Trophoblast cell (in vitro differentiated cells and primary cell): ENCODE measurements around the gene PDE6B.

Source experiments
- DNase-seq, 2 donors: peaks; one replicate each; pipeline ENCODE4 v3.0.0-alpha.2; 2016
- H2AFZ ChIP-seq: 2 replicates; pipeline ENCODE4 v1.6.1; 2013; ENCODE audit warnings: low read length, moderate library complexity, mild to moderate bottlenecking; ENCODE audit not compliant: insufficient read depth, poor library complexity
- H2AK5ac ChIP-seq: 2 replicates; pipeline ENCODE4 v1.6.1; 2013; ENCODE audit warnings: mild to moderate bottlenecking, low read length
- H2BK120ac ChIP-seq: 2 replicates; pipeline ENCODE4 v1.6.1; 2013; ENCODE audit warnings: low read length, mild to moderate bottlenecking, moderate library complexity; ENCODE audit not compliant: insufficient read depth, poor library complexity
- H2BK12ac ChIP-seq: 2 replicates; pipeline ENCODE4 v1.6.1; 2013; ENCODE audit warnings: mild to moderate bottlenecking, low read length, moderate library complexity
- H2BK5ac ChIP-seq: 2 replicates; pipeline ENCODE4 v1.6.1; 2013; ENCODE audit warnings: low read length, low read depth, moderate library complexity, mild to moderate bottlenecking; ENCODE audit not compliant: poor library complexity
- H3K14ac ChIP-seq: 2 replicates; pipeline ENCODE4 v1.6.1; 2013; ENCODE audit warnings: mild to moderate bottlenecking, low read length
- H3K18ac ChIP-seq: 2 replicates; pipeline ENCODE4 v1.6.1; 2013; ENCODE audit warnings: mild to moderate bottlenecking, low read length
- H3K23ac ChIP-seq: 2 replicates; pipeline ENCODE4 v1.6.1; 2013; ENCODE audit warnings: low read length
- H3K27ac ChIP-seq: 2 replicates; pipeline ENCODE4 v1.5.1; 2013; ENCODE audit warnings: low read depth, mild to moderate bottlenecking, inconsistent platforms, low read length, moderate library complexity
- H3K27me3 ChIP-seq: 2 replicates; pipeline ENCODE4 v1.6.1; 2013; ENCODE audit warnings: inconsistent platforms, mild to moderate bottlenecking, low read length, moderate library complexity; ENCODE audit not compliant: insufficient read depth
- H3K36me3 ChIP-seq, 2 experiments: 1 replicate in 1 of 2; 2 replicates in 1 of 2; pipeline ENCODE4 v1.6.1; 2013; ENCODE audit warnings: low read length in 2 of 2, mild to moderate bottlenecking in 2 of 2, moderate library complexity in 1 of 2; ENCODE audit not compliant: insufficient read depth in 2 of 2, control insufficient read depth in 1 of 2
- H3K4ac ChIP-seq: 2 replicates; pipeline ENCODE4 v1.6.1; 2013; ENCODE audit warnings: low read depth, mild to moderate bottlenecking, low read length, moderate library complexity
- H3K4me1 ChIP-seq, 2 experiments: 1 replicate in 1 of 2; 2 replicates in 1 of 2; pipeline ENCODE4 v1.6.1; 2013; ENCODE audit warnings: low read length in 2 of 2, mild to moderate bottlenecking in 2 of 2, moderate library complexity in 1 of 2; ENCODE audit not compliant: insufficient read depth in 2 of 2, control insufficient read depth in 1 of 2
- H3K4me2 ChIP-seq: 2 replicates; pipeline ENCODE4 v1.6.1; 2013; ENCODE audit warnings: inconsistent platforms, mild to moderate bottlenecking, low read length, moderate library complexity
- H3K4me3 ChIP-seq: 2 replicates; pipeline ENCODE4 v1.5.1; 2013; ENCODE audit warnings: mild to moderate bottlenecking, low read depth, low read length, inconsistent platforms
- H3K79me1 ChIP-seq: one replicate; pipeline ENCODE4 v1.6.1; 2013; ENCODE audit warnings: low read length
- H3K79me2 ChIP-seq: 2 replicates; pipeline ENCODE4 v1.6.1; 2013; ENCODE audit warnings: low read length, mild to moderate bottlenecking; ENCODE audit not compliant: control insufficient read depth, insufficient read depth, poor library complexity
- H3K9ac ChIP-seq: 2 replicates; pipeline ENCODE4 v1.6.1; 2013; ENCODE audit warnings: mild to moderate bottlenecking, low read length
- H3K9me3 ChIP-seq: 2 replicates; pipeline ENCODE4 v1.6.1; 2013; ENCODE audit warnings: low read depth, mild to moderate bottlenecking, control low read depth, inconsistent platforms, low read length; ENCODE audit not compliant: insufficient read depth
- H4K12ac ChIP-seq: 2 replicates; pipeline ENCODE4 v1.6.1; 2013; ENCODE audit warnings: low read depth, mild to moderate bottlenecking, low read length, moderate library complexity
- H4K8ac ChIP-seq: 2 replicates; pipeline ENCODE4 v1.6.1; 2013; ENCODE audit warnings: low read depth, mild to moderate bottlenecking, low read length, moderate library complexity
- H4K91ac ChIP-seq: one replicate; pipeline ENCODE4 v1.6.1; 2013; ENCODE audit warnings: low read depth, mild to moderate bottlenecking, low read length, moderate library complexity
- WGBS: extraction: QIAGEN DNeasy Blood & Tissue Kit; methylation state at CpG from one replicate; pipeline ENCODE4 v1.1.7; 2013; ENCODE audit warnings: missing lambda C conversion rate; ENCODE audit not compliant: insufficient read length, insufficient coverage; ENCODE audit errors: extremely low coverage; 5-methylcytosine and 5-hydroxymethylcytosine counted together

The PDE6B gene

DNA sequence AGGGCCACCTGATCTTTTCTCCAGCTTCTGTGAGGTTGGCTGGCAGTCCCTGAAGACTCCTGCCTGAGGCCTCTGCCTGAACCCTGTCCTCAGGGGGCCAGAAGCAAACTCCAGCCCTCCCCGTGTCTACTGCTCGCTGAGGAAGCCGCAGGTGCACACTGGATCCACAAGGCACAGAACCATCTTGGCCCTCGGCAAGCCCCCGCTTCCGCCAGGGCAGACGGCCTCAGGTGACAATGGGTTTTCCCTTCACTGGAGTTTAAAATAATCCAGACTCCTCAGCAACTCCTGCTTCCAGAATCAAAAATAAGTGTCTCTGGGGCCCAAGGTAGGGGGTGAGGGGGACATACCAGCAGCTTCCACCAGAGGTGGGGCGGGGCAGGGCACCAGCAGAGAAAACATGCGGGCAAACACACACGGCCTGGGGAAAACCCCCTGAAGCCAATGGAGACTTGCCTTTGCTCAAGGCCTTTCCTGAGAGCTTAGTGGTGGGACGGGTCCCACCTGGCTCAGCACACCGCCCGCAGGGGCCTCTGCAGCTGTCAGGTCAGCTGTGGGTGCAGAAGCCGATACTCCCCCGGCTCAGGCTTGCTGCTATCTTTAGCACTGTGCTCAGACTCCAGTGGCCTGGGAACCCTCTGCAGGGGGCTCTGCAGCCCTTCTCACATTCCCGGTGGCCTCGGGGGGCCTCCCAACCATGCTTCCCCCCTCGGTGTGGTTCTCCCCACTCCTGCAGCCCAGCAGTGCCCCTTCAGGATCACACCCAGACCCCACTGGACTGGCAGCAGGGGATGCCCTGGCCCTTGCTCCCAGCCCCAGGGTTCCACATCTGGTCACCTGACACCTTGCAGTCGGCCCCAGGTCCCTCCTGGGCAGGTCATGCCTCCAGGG is 50.9 kb downstream of the PDE6B start:
- Histone ChIP-seq H3K9ac (no peak overlapping the region), H3K27ac (no peak overlapping the region), H2BK5ac (no peak overlapping the region), H2BK12ac (no peak overlapping the region), H3K27me3 (no peaks in the 10 kb centered on the region), H3K4ac (no peak overlapping the region), H3K18ac (no peak overlapping the region), H3K23ac (no peak overlapping the region), H4K8ac (no peak overlapping the region), H2AFZ (no peak overlapping the region), H3K79me1 (peaks cover 11% of the 10 kb centered on the region), H3K36me3 (peaks cover 17% of the 10 kb centered on the region in 2 experiments), H3K4me3 (no peak overlapping the region), H3K4me2 (no peak overlapping the region), H3K9me3 (no peaks in the 10 kb centered on the region), H4K12ac (no peak overlapping the region), H2BK120ac (no peak overlapping the region), H2AK5ac (no peak overlapping the region), H3K79me2 (peaks cover 11% of the 10 kb centered on the region), H3K14ac (no peak overlapping the region), H3K4me1 (peaks cover 23 to 24% of the 10 kb centered on the region in 2 experiments), H4K91ac (no peak overlapping the region)
- WGBS = no CpG with 5 or more reads among the region's 19 CpGs
- DNase-seq = peak; percentile 94 to 95

DNA sequence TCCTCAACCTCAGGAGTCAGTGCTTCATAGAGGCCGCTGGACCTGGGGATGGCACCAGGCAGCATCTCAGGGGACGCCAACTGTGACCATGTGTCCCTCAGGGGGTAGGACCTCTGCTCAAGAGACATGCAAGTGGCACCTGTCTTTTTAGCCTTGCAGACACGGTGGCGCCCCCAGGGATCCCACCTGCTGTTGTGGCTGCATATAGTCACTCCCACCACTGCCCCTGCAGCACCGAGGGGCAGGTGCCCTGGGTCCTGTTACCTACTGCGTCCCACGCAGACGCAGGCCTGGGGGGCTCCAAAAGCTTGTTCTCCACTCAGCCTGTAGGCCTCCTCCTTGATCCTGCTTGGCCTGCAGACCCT is 51.5 kb downstream of the PDE6B start:
- H3K4me1 ChIP-seq = peaks cover 23 to 25% of the 10 kb centered on the region in 2 experiments
- H3K18ac ChIP-seq = no peak overlapping the region
- H3K4me3 ChIP-seq = no peak overlapping the region
- H4K8ac ChIP-seq = no peak overlapping the region
- peaks cover 11% of the 10 kb centered on the region for H3K79me2 ChIP-seq
- no peaks in the 10 kb centered on the region for H3K9me3 ChIP-seq
- no peak overlapping the region for H2BK5ac ChIP-seq
- no peaks in the 10 kb centered on the region for H3K27me3 ChIP-seq
- H4K91ac ChIP-seq = no peak overlapping the region
- WGBS = no CpG with 5 or more reads among the region's 8 CpGs
- no peak overlapping the region for H4K12ac ChIP-seq
- no peak overlapping the region for H3K4ac ChIP-seq
- no peak overlapping the region for H2AFZ ChIP-seq
- H3K79me1 ChIP-seq = peaks cover 11% of the 10 kb centered on the region
- H2BK120ac ChIP-seq = no peak overlapping the region
- H2AK5ac ChIP-seq = no peak overlapping the region
- no peak overlapping the region for H3K4me2 ChIP-seq
- H3K14ac ChIP-seq = no peak overlapping the region
- H2BK12ac ChIP-seq = no peak overlapping the region
- H3K9ac ChIP-seq = no peak overlapping the region
- H3K36me3 ChIP-seq = peaks cover 11% of the 10 kb centered on the region in 2 experiments
- no peak for DNase-seq
- no peak overlapping the region for H3K27ac ChIP-seq
- H3K23ac ChIP-seq = no peak overlapping the region

DNA sequence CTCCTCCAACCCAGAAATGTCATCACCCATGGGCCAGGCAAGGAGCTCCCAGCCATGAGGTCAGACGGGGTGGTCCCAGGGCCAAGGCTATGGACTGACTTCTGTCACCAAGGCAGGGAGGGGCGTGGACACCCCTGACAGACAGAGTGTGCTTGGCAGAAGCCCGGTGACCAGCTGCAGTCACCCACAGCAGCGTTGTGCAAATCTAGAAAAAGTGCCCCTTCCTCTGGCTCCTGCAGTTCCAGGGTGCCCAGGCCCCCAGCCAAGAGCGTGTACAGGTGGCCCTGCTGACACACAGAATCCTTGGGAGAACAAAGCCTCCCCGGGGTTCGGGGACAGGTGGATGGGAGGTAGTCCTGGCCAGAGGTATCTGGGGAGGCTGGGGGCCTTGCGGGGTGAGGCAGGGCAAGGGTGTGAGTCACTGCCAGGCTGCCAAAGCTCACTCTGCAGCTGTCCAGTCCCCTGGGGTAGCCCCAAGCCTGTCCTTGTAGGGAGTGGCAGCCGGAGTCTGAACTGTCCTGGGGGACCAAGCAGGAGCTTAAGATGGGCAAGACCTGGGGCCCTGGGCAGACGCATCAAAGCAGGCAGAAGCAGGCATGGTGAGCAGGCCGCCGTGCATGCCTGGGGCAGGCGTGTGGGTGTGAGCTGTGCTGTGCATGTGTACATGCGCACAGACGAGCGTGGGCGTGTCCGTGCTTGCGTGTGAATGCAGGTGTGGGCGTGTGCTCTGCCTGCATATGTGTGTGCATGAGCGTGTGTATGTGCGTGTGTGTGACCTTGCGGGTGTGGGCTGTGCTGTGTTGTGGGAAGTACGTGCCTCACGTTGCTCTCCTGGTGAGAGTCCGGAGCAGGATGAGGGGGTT is 52.3 kb downstream of the PDE6B start:
- Histone ChIP-seq H3K9me3 (no peaks in the 10 kb centered on the region), H3K4me2 (no peak overlapping the region), H3K4me3 (peak overlapping the region; percentile 31), H3K27ac (no peak overlapping the region), H4K91ac (no peak overlapping the region), H2BK120ac (no peak overlapping the region), H3K27me3 (no peaks in the 10 kb centered on the region), H3K14ac (no peak overlapping the region), H3K18ac (no peak overlapping the region), H4K12ac (no peak overlapping the region), H3K79me2 (peaks cover 11% of the 10 kb centered on the region), H3K4ac (no peak overlapping the region), H3K79me1 (peaks cover 11% of the 10 kb centered on the region), H3K4me1 (peaks cover 23 to 25% of the 10 kb centered on the region in 2 experiments), H3K36me3 (peaks cover 3 to 4% of the 10 kb centered on the region in 2 experiments), H2BK12ac (no peak overlapping the region), H2BK5ac (no peak overlapping the region), H2AFZ (no peak overlapping the region), H2AK5ac (no peak overlapping the region), H4K8ac (no peak overlapping the region), H3K23ac (peak overlapping the region; percentile 50), H3K9ac (no peak overlapping the region)
- WGBS = no CpG with 5 or more reads among the region's 26 CpGs
- DNase-seq = peak; percentile 73 to 84

DNA sequence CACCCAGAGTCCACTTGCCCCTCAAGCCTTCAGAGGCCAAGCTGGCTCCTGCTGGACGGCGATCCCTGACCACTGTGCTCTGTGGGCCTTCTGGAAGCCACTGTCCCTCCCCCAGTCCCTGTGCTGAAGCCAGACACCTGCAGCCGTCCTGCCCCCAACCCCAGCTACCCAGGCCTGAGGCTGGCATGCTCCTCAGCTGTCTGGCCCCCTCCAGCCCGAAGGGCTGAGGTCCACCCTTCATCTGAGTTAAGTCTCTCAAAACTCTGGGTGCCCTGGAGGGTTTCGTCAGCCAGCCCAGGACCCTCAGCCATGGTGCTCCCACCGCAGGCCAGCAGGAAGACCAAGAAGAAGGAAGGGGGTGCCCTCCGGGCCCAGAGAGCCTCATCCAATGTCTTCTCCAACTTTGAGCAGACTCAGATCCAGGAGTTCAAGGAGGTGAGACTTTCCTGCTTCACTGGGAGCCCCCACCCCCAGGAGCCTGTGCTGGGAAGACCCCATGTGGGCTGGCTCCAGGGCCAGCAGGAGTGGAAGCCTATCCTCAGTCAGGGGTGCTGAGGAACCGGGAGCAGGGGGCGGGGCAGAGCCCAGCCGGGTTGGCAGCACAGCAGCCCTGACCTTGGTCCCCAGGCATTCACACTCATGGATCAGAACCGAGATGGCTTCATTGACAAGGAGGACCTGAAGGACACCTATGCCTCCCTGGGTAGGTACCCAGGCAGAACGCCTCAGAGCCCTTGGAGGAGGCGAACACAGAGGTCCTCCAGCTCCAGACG is 53.1 kb downstream of the PDE6B start:
- peaks cover 10% of the 10 kb centered on the region for H3K79me1 ChIP-seq
- no peak overlapping the region for H3K4me3 ChIP-seq
- no CpG with 5 or more reads among the region's 14 CpGs for whole genome bisulfite sequencing
- no peak overlapping the region for H4K8ac ChIP-seq
- no peak overlapping the region for H3K23ac ChIP-seq
- no peak overlapping the region for H4K91ac ChIP-seq
- no peak overlapping the region for H3K14ac ChIP-seq
- H2BK5ac ChIP-seq = no peak overlapping the region
- no peak overlapping the region for H2AFZ ChIP-seq
- no peak overlapping the region for H2BK12ac ChIP-seq
- no peak overlapping the region for H2AK5ac ChIP-seq
- no peaks in the 10 kb centered on the region for H3K27me3 ChIP-seq
- H3K4me2 ChIP-seq = no peak overlapping the region
- no peak overlapping the region for H3K18ac ChIP-seq
- H3K9me3 ChIP-seq = no peaks in the 10 kb centered on the region
- no peaks in the 10 kb centered on the region for H3K36me3 ChIP-seq
- H2BK120ac ChIP-seq = no peak overlapping the region
- no peak overlapping the region for H3K9ac ChIP-seq
- no peak overlapping the region for H3K4ac ChIP-seq
- H3K4me1 ChIP-seq = peaks cover 19 to 23% of the 10 kb centered on the region in 2 experiments
- no peak overlapping the region for H4K12ac ChIP-seq
- H3K79me2 ChIP-seq = peaks cover 9% of the 10 kb centered on the region
- no peak overlapping the region for H3K27ac ChIP-seq
- DNase-seq = no peak
